Measurements from ENCODE around the gene LHX4.

LHX4 gene

DNA sequence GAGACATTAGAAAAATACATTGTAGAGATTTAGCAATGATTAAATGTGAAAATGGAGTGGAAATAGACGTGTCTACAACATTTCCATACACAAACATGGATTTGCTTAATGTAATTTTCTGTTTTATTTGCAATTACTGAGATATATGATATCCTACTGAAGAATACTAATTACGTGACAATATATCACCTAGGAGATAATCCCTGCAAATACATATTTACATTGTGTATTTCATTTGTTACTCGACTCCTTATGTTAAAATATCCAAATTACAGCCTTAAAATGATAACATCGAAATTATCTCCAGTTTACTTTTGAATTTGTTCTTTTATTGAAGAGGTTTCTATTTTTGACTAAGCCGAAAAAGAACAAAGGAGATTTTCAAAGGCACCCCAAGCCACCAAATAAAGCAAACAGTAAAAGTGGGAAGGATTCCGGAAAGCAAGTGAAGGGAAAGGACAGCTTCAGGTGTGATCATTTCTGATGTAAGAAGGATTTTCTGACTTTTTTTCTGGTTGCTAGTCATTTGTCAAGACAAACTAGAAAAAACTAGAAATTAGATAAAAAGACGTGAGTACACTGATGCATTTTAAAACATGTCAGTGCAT, 7.9 kb downstream of the LHX4 start:
- Mint-ChIP-seq H3K4me1 (ENCODE audit: low read depth) (peaks cover 48% of the 10 kb centered on the region), H3K27ac (no peak overlapping the region), H3K4me3 (no peak overlapping the region), H3K9me3 (no peaks in the 10 kb centered on the region), H3K27me3 (peaks cover 93% of the 10 kb centered on the region), H3K36me3 (ENCODE audit: low read depth) (no peaks in the 10 kb centered on the region)
- intact Hi-C loops (cut with micrococcal nuclease): no loop called here

DNA sequence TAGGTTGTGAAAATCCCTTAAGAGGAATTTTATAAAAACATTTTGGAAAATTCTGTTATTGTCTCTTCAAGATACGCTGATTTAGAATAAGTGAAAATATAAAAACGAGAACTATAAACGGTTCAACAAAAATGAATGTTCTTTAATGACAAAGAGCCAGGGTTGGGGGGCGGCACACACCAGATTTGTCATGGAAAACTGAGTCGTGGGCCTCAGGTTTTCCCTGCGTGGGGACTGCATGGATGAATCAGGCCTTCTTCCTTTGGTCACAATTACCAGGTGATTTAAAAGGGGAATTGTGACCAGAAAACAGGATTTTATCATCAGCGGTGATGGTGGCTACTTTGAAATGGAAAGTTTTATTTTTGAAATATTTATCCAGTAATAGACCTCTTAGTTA, 8.6 kb downstream of the LHX4 start:
- Mint-ChIP-seq H3K27ac (no peak overlapping the region), H3K27me3 (peaks cover 89% of the 10 kb centered on the region), H3K36me3 (ENCODE audit: low read depth) (no peaks in the 10 kb centered on the region), H3K9me3 (no peaks in the 10 kb centered on the region), H3K4me1 (ENCODE audit: low read depth) (peaks cover 41% of the 10 kb centered on the region), H3K4me3 (no peak overlapping the region)
- intact Hi-C loops (cut with micrococcal nuclease): no loop called here

DNA sequence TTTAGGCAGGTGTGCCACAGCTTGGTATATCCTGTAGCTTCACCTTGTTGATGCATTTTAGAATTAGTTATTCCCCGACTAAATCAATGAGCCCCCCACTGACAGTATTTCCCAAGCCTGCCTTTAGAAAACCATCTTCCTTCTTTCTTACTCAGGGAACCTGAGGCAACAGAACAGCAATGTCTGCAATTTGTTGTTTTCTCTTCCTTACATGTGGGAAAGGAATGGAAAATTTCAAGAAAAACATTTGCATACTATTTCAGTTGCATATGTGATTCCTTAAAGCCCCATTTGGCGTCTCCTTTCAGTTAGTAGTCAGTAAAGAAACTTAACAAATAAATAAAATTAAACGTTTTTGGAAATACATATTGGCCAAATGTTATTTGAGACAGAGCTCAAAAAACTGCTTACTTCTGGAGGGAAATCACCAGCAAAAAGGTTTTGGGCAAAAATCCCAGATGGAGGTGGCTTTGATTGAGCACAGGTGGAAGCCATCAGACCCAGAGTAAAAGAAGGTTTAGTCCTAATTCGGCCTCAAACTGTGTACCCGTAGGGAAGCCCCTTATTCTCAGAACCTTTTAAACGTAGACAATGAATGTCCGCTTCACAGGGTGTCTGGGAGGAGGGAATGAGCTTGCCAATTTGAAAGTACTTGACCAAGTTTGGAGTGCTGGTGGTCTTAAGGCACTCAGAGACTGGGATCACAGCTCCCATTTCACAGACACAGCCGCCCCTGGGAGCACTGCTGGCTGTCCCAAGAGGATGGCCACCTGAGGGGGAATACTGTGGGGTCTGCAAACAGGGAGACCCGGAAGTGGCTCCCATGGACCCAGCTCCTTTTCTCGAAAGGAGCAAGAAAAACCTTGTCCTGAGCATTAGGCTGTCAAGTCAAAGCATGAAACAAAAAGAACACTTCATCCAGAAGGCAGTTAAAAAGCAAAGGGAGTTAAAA, 9.4 kb downstream of the LHX4 start:
- H3K4me1 Mint-ChIP-seq (ENCODE audit: low read depth): peaks cover 33% of the 10 kb centered on the region
- H3K4me3 Mint-ChIP-seq: no peak overlapping the region
- H3K27me3 Mint-ChIP-seq: peaks cover 84% of the 10 kb centered on the region
- no peaks in the 10 kb centered on the region for H3K9me3 Mint-ChIP-seq
- intact Hi-C loops (cut with micrococcal nuclease): no loop called here
- H3K27ac Mint-ChIP-seq: no peak overlapping the region
- no peaks in the 10 kb centered on the region for H3K36me3 Mint-ChIP-seq (ENCODE audit: low read depth)

DNA sequence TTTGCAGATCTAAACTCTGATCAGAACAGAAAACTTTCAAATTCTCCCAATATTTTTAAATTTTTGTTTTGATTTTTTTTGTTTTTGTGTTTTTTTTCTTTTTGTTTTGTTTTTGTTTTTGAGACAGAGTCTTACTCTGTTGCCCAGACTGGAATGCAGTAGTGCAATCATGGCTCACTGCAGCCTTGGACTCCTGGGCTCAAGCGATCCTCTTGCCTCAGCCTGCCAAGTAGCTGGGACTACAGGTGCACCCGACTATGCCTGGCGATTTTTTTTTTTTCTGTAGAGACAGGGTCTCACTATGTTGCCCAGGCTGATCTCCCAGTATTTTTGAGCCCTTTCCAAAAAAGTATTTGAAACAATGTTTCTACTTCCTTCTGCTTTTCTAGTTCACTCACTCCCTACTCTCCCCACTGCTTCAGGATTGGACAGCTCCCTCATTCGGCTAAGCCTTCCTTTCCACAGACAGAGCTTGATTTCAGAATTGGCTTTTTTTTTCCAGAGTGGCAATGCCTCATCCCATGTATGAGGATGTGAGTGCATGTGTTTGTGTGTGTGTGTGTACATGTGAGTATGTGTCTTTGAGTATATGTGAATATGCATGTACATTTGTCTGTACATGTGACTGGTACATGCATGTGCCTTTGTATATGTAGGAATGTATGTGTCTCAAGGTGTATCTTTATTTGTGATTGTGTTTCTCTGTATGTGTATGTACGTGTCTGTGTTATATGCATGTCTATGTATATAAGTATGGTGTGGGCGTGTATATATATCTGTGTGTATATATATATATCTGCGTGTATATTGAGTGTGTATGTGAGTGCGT, 11.9 kb downstream of the LHX4 start:
- peaks cover 8% of the 10 kb centered on the region for H3K4me1 Mint-ChIP-seq (ENCODE audit: low read depth)
- H3K27me3 Mint-ChIP-seq: peaks cover 63% of the 10 kb centered on the region
- intact Hi-C loops (cut with micrococcal nuclease): no loop called here
- no peaks in the 10 kb centered on the region for H3K9me3 Mint-ChIP-seq
- no peaks in the 10 kb centered on the region for H3K36me3 Mint-ChIP-seq (ENCODE audit: low read depth)
- H3K4me3 Mint-ChIP-seq: no peak overlapping the region
- no peak overlapping the region for H3K27ac Mint-ChIP-seq

DNA sequence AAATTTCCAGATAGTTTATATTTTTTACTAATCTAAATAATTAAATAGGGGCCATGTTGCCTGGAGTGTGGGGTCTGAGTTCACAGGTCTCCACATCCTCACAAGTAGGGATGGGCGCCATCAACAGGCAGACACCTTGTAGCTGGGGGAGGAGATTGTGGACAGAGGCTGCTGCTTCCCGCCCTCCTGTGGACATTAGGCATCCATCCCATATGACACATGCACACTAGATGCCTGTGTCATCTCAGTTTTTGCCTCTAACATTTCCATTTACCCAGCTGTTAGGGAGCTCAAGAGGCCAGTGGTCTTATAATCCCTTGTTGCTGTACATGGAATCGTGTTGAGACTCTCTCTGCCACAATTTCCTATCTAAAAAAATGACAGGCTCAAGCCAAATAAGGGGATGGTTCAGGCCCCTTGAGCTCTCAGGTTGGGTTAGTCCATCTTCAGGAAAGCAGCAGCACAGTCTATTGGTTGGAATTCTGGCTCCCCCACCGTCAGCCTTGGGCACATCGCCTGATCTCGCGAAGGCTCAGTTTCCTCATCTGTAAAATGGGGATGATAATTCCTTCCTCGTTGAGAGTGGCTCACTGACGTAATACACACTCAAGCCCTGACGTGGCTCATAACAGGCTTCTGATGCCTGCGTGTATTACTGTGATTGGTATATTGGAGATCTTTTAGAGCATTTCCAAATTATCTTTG, 13.6 kb downstream of the LHX4 start:
- Mint-ChIP-seq H3K4me3 (no peak overlapping the region), H3K4me1 (ENCODE audit: low read depth) (peaks cover 6% of the 10 kb centered on the region), H3K27me3 (peaks cover 48% of the 10 kb centered on the region), H3K9me3 (no peaks in the 10 kb centered on the region), H3K27ac (no peak overlapping the region), H3K36me3 (ENCODE audit: low read depth) (no peaks in the 10 kb centered on the region)
- intact Hi-C loops (cut with micrococcal nuclease): no loop called here

DNA sequence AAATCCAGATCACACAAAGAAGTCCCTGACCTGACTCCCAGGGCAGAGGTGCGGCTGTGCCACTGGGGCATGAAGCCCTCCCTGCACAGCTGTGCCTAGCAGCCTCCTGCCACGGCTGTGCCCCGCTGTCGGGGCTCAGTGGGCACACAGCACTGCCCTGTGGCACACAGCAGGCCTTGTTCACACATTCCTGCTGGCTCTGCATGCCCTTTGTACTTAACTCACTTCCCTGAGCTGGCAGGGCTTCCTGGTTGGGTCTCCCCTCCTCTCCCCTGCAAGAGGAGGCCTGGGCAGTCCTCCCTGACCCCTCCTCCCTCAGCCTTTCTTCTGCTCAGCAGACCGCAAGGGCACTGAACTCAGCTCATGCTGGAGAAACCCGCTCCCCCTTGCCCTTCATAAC, 14.8 kb downstream of the LHX4 start:
- Mint-ChIP-seq H3K4me3 (no peak overlapping the region), H3K27me3 (peaks cover 44% of the 10 kb centered on the region), H3K9me3 (no peaks in the 10 kb centered on the region), H3K4me1 (ENCODE audit: low read depth) (peaks cover 6% of the 10 kb centered on the region), H3K36me3 (ENCODE audit: low read depth) (no peaks in the 10 kb centered on the region), H3K27ac (no peak overlapping the region)
- intact Hi-C loops (cut with micrococcal nuclease): no loop called here

DNA sequence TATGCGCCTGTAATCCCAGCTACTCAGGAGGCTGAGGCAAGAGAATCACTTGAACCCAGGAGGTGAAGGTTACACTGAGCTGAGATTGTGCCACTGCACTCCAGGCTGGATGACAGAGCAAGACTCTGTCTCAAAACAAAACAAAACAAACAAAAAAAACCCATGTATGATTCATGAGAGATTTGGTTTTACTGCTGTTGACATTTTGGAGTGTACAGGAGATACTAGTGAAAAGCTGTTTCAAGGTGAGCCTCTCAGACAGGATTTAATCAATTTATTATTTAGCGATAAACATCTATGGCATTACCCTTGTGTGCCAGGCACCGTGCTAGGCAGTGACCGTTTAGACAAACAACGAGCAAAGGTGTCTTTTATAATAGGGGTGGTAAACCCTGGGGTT, 16.5 kb downstream of the LHX4 start:
- Mint-ChIP-seq H3K4me1 (ENCODE audit: low read depth) (peaks cover 6% of the 10 kb centered on the region), H3K27me3 (peaks cover 38% of the 10 kb centered on the region)

DNA sequence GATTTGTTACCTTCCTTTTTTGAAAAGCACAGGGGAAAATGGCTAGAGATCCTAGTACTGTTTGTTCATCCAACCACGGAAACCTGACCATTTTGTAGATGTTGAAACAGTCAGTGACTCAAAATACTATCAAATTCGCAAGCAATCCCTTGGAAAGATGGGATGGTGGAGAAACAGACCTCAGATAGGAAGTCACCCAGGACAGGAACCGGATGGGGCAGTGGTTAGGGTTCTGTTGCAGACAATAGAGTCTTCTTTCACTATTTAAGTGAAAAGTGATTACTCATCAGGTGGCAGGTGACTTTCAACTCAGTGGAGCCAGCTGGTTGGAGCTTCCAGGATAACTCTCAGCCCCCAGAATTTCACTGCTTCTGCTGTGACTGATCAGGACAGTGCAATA, 17.0 kb downstream of the LHX4 start:
- Mint-ChIP-seq H3K27me3 (peaks cover 37% of the 10 kb centered on the region), H3K27ac (no peak overlapping the region), H3K4me3 (no peak overlapping the region), H3K36me3 (ENCODE audit: low read depth) (no peaks in the 10 kb centered on the region), H3K4me1 (ENCODE audit: low read depth) (peaks cover 2% of the 10 kb centered on the region), H3K9me3 (no peaks in the 10 kb centered on the region)
- intact Hi-C loops (cut with micrococcal nuclease): no loop called here

More for the DNA sequence above, 16.5 kb downstream of the LHX4 start:
- H3K27ac Mint-ChIP-seq: no peak overlapping the region
- H3K4me3 Mint-ChIP-seq: no peak overlapping the region
- H3K36me3 Mint-ChIP-seq (ENCODE audit: low read depth): no peaks in the 10 kb centered on the region
- H3K9me3 Mint-ChIP-seq: no peaks in the 10 kb centered on the region
- intact Hi-C loops (cut with micrococcal nuclease): no loop called here

DNA sequence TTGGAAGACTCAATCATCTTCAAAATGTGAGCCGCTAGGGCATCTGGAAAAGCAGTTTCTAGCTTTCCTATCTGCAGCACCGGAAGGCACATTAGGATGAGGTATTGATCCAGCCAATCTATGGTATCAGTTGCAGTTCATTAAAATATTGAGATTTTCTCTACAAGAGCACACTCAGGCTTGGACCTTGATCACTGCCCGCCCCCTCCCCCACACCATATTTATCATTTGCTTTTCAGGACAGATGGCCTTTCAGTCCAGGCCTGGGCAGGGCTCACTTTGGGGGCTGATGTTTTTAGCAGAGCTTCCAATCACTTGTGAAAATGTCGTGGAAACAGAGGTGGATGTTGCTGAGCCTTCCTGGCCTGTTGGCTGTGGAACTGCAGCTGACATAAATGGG, 17.5 kb downstream of the LHX4 start:
- Mint-ChIP-seq H3K27ac (no peak overlapping the region), H3K36me3 (ENCODE audit: low read depth) (no peaks in the 10 kb centered on the region), H3K4me3 (no peak overlapping the region), H3K27me3 (peaks cover 32% of the 10 kb centered on the region), H3K9me3 (no peaks in the 10 kb centered on the region), H3K4me1 (ENCODE audit: low read depth) (peaks cover 3% of the 10 kb centered on the region)
- intact Hi-C loops (cut with micrococcal nuclease): no loop called here

DNA sequence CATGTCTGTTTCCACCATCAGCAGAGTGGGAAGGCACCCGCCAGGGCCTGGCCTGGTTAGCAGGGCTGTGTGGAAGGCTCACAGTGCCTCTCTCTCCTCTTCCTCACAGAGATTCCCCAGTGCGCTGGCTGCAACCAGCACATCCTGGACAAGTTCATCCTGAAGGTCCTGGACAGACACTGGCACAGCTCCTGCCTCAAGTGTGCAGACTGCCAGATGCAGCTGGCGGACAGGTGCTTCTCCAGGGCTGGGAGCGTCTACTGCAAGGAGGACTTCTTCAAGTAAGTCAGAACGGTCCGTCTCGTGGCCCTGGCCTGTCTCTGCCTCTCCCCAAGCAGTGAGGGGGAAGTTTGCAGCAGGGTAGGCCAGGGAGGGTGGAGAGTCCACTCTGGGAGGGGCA, 18.1 kb downstream of the LHX4 start:
- Mint-ChIP-seq H3K4me1 (ENCODE audit: low read depth) (peaks cover 9% of the 10 kb centered on the region), H3K4me3 (no peak overlapping the region), H3K27ac (no peak overlapping the region), H3K9me3 (no peaks in the 10 kb centered on the region), H3K27me3 (peaks cover 28% of the 10 kb centered on the region), H3K36me3 (ENCODE audit: low read depth) (no peaks in the 10 kb centered on the region)
- intact Hi-C loops (cut with micrococcal nuclease): no loop called here

DNA sequence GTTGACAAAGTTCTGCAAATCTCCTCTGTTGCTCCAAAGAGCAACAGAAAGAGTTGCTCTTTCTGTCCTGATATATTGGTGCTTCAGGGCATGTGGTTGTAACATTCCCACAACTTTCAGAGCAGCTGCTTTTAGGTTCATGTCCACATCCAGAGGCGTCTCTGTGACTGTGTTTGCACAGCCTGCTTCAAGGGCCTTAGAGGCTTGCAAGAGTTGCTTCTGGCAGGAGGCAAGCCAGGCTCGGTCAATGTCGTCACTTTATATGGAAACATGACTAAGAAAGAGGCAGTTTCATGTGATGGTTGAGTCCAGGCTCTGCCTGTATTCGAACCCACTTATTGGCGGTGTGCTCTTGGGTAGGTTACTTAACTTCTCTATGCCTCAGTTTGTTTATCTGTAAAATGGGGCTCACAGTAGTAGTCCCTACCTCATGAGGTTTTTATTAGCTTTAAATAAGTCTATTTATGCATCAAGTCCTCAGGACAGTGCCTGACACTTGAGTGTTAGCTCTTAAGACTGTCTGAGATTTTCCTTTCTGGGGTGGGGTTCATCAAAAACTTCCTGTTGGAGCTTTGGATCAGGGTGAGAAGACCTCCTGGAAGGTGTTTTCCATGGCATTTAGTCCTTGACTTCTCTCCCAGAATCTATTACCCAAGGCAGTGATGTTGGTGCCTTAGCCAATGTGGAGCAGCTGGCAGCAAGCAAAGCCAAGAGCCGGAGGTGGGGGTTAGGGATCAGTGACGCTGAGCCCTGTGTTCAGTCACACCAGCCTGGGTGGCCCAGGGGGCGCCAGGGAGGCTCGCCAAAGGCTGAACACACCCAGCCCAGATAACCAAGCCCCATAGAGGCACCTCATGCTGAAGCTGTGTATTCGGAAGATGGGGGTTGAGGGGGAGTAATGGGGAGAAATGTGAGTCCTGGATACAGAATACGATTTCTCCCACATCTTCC, 18.9 kb downstream of the LHX4 start:
- Mint-ChIP-seq H3K36me3 (ENCODE audit: low read depth) (no peaks in the 10 kb centered on the region), H3K27me3 (peaks cover 27% of the 10 kb centered on the region), H3K4me3 (no peak overlapping the region), H3K4me1 (ENCODE audit: low read depth) (peaks cover 11% of the 10 kb centered on the region), H3K9me3 (no peaks in the 10 kb centered on the region), H3K27ac (no peak overlapping the region)
- intact Hi-C loops (cut with micrococcal nuclease): no loop called here

DNA sequence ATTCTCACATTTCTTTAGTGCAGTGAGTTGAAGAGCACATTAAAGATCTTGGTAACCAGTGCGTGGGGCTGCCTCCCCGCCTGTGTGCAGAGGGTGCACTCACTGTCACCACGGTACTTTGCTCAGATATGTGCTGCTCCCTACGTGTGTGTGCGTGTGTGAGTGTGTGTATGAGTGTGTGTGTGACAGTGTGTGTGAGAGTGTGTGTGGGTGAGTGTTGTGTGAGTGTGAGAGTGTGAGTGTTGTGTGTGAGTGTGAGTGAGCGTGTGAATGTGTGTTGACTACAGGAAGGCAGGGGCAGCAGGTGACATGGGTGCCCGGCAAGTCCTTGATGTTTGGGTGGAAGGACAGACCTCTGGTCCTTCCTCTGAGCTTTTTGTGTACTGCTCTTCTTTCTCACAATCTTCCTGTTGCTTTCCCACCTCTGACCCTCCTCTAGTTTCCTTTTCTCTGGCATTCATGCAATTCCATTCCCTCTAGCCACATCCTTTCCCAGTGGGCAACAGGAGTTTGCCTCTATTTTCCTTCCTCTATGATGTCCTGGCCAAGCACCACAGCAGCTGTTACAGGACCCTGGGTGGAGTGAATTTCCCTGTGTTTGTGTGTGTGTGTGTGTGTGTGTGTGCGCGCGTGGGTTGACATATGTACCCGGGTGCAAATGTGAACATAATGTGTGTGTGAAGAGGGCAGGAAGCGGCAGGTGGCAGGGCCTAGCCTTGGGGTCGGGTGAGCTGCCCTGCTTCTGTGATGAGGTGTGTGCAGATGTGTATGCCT, 19.8 kb downstream of the LHX4 start:
- intact Hi-C loops (cut with micrococcal nuclease): no loop called here
- Mint-ChIP-seq H3K4me3 (no peak overlapping the region), H3K9me3 (no peaks in the 10 kb centered on the region), H3K36me3 (ENCODE audit: low read depth) (no peaks in the 10 kb centered on the region), H3K4me1 (ENCODE audit: low read depth) (peaks cover 17% of the 10 kb centered on the region), H3K27me3 (peaks cover 25% of the 10 kb centered on the region), H3K27ac (no peak overlapping the region)

All from dendritic cell treated with granulocyte-macrophage colony-stimulating factor and Interleukin-4, amounts not matched to agents 40 ng/mL and 50 ng/mL, for 4 days (primary cell).